ENCODE data around the gene ARF5.

- no peak for TF ChIP-seq CTCF (IDR thresholded peaks at IDR 0.05)
- TF ChIP-seq POLR2A (IDR thresholded peaks at IDR 0.05): no peak
These were observed 6.3 kb downstream of the ARF5 start for GRCh38 chr7:127594490-127594889.
